GM18909 (cell line): ENCODE results near the gene HINT3.
"Not testable (repeated sequence)": the region's sequence is repeated elsewhere in the genome, so short reads cannot be mapped to it uniquely, and the experiment has no call there.

Experiments used
- ATAC-seq: cut with Tn5 transposase; IDR thresholded peaks from one replicate; pipeline ENCODE4 v1.9.1; 2021; ENCODE audit warnings: mild to moderate bottlenecking; ENCODE audit not compliant: unreplicated experiment, poor library complexity

Gene HINT3

DNA sequence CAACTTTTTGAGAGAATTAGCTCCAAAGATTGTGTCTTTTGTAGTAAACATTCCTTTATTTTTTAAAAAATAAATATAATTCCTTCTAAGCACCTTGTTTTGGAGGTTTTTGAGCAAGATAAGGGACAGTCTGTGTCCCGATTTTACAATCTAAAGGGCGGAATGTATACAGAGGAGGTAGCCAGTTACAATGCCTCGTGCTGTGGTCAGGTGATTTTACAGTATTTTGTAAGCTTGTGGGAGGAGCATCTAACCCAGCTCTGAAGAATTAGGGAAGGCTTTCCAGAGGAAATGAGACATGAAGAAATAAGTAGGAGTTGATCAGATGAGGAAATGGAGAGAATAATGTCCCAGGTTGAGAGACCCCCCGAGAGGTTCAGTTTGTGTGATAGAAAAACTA, 1.3 kb downstream of the HINT3 start:
- ATAC-seq = no peak

DNA sequence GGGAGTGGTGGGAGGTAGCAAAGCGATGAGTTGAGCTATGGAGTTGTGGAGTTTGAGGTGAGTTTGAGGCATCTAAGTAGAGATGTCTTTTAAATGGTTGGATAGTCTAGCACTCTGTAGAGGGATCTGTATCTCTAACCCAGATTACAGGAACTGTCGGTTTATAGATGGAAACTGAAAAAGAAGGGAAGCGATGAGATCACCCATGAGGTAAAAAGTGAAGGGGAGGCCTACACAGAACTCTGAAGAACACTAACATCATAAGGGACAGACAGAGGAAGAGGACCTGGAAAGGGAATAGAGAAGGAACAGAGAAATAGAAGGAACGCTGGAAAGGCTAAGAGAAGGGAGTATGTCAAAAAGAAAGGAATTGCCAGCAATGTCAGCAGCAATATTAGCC, 2.5 kb downstream of the HINT3 start:
- ATAC-seq = no peak

DNA sequence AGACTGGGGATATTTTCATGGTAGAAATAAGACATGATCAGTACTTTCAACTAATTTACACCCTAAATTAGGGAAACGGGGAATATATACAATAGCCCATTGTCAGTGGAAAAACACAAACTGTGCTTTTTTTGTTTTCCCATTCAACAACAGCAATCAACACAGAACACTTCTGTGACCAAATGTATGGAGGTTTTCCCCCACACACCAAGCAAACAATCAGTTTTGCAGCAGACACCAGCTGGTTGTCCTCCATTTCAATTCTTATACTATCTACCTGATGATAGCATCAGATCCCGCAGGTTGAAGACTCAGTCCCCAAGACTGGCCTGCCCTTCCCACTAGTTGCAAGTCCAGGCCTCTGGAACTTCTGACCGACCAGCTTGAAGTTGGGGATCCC, 4.5 kb downstream of the HINT3 start:
- ATAC-seq = no peak

DNA sequence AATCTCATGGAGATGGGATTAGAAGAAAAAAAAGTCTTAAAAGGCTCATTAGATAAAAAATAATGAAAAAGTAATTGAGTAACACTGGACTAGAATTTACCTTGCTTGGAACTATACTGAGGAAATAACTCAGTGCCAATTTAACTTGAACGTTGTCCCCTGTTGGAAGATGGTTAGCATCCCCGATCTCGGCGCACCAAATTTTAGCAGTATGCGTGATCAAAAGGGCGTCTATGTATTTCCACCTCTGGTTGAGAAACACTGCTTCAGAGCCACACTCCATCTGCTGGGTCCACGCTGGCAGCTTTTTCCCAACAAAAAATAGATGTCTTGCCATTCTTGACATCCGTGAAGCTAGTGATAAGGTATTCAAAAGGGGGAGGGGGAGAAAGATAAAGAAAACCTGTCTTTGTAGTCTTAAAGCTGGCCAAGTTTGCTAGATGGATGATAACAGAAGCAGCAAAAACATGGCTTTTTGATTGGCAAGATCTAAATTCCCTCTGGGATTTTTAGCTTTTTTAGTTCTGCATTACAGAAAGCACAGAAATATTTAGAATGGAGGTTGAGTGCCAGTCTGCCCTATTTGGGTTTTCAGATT, 6.4 kb downstream of the HINT3 start:
- ATAC-seq = no peak

DNA sequence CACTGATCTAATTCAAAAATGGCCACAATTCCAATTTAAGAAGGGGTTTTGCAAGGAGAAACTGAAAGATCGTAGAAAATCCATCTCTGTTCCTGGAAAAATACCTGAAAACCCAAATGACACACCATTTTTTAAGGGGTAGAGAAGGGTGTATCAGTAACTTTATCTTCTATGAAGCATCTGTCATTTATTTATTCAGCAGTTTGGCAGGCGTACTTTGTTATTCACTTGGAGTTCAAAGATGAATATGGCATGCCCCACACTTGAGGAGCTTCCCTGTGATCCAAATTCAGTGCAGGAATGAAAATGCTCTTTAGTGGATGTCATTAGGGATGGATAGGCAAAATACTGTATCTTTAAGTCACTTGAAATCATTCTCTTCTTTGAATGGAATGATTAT, 7.2 kb downstream of the HINT3 start:
- ATAC-seq = no peak

DNA sequence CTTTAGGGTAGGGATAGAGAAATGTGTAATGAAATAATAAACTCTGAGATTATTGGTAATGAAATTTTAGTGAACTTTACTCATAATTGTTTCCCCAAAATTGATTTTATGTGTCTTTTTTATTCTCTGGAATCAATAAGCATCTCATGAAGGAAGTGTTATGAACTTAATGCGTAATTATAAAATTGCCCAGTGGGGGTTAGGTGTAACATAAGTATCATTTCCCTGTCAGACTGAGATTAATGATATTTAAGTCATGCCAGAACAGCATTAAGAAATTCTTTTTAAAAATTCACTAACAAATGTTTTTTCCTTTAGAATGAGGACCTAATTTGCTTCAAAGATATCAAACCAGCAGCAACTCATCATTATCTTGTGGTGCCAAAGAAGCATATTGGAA, 10.0 kb downstream of the HINT3 start:
- ATAC-seq = no peak

DNA sequence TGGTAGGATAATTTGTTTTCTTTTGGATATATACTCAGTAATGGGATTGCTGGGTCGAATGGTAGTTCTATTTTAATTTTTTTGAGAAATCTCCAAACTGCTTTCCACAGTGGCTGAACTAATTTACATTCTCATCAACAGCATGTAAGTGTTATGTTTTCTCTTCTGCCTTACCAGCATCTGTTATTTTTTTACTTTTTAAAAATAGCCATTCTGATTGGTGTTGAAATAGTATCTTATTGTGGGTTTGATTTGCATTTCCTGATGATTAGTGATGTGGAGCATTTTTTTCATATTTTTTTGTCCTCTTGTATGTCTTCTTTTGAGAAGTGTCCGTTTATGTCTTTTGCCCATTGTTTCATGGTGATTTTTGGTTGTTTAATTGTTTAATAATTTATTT, 11.9 kb downstream of the HINT3 start:
- ATAC-seq = no peak

DNA sequence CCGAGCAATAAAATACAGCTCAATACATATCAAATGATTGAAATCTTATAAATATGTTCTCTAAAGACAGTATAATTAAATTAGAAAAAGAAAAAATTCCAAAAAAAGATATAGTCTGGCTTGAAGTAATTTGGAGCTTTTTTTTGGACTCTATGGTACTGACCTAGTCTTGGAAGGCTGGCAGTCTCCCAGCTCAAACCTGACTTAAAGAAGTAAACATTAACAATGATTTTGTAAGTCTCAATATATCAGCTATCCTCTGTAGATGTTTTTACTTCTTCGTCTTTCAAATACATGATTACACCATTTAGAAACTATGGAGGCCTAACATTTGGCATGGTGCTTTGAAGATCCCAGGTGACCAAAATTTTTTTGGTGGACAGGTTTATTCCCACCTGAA, 14.2 kb downstream of the HINT3 start:
- ATAC-seq = no peak

DNA sequence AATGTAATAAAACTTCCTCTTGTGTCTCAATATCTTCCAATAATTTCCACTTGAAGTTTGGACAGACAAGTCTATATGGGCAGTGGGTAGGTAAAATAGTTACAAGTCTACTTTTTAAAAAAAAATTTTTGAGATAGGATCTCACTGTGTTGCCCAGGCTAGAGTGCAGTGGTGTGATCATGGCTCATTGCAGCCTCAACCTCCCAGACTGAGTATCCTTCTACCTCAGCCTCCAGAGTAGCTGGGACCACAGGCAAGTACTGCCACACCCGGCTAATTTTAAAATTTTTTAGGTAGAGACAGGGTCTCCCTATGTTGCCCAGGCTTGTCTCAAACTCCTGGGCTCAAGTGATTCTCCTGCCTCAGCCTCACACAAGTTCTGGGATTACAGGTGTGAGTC, 15.9 kb downstream of the HINT3 start:
- ATAC-seq = not testable (repeated sequence)

DNA sequence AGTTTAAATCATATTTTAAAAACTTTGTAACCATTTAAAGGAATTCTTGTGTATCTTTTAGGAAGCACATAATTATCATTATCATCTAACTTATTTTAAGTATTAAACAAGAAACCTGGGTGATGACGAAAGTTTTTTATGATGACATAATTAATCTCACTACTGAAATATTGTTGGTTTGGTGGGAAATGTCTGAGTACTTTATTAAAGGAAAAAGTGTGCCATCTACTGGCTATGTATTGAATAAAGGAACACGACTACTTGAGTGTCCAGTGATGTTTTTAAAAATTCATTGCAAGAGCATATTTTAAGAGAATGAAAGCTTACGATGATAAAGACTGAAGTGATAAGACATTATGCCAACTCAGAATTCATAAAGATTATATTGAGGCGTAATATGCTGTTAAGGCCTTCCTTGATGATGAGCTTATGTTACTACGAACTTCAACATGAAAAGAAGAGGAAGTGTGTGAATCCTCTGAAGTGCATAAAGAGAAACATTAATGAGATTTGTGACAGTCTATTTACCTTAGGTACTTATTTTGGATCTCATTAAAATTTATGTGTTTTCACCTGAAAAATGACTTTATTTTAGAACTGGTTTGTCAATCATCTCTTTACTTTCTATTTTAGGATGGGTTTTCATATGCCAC, 17.8 kb downstream of the HINT3 start:
- peak; percentile 94 for ATAC-seq

DNA sequence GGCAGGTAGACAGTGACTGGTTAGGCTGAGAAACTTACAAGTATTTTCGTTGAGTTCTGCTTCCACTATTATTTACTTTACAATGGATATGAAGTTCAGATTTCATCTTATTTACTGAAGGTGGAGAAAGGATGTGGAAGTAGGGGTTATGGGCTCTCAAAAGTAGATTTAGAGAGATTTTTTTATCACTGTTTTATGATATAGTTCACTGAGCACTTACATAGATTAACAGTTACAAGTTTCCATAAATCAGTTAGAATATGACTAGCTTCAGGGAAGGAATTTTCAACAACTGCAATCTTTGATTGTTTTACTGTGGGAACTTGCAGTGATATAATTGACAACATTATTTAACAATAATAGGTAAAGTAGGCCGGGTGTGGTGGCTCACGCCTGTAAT, 22.5 kb downstream of the HINT3 start:
- ATAC-seq = no peak

DNA sequence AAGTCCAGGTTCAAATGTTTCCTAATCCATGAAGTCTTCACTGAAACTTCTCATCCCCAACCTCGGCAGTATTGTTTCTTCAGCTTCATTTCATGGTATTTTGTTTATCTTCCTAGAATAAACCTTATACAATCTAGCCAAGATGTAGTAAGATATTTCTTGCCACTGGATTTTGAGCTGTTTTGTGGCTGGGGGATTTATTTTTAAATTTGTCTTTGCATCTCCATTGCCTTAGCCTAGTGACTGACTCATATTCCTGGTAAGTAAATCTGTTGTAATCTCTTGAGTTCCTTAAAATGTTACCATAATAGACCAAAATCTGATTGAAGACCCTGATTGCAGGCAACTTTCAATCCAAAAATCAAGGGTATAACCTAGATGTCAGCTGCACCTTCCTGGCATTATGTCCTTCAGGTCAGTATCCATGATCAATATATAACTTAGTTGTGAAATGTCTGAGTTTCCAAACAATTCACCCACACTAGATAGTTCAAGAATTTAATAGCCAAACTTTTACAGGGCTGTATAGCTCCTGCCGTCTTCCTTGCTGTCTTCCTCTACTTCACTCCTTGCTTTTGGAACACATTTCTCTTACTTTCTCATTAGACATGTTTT, 25.1 kb downstream of the HINT3 start:
- no peak for ATAC-seq

DNA sequence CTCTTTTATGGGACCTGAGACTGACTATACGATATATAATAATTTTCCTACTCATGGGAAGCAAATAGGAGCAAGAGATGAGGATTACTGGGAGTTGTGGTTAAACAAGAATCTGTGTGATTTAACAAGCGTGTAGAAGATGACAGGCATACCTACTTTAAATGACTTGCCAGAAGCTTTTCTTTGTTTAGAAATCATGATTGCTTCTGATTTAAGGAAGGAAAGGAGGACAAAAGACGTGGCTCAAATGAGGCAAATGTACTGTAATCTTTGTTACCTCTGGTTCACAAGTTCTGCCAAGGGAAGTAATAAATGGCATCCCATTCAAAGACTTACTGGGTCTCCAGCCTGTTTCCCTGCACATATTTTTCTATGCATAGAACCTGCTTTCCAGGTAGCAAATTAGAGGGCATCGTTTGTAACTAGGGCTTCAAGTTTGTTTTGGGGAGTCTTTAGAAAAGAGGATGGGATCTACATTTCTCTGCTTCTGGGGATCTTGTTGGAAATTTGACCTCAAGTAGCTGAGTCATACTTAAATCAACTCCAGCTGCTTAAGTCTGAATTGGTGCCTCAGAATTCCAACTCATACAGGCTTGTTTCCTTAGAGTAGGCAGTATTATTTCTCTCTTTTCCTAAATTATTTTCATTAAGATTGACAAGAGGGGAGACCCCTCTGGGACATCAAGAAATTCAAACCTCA, 26.8 kb downstream of the HINT3 start:
- ATAC-seq = no peak

DNA sequence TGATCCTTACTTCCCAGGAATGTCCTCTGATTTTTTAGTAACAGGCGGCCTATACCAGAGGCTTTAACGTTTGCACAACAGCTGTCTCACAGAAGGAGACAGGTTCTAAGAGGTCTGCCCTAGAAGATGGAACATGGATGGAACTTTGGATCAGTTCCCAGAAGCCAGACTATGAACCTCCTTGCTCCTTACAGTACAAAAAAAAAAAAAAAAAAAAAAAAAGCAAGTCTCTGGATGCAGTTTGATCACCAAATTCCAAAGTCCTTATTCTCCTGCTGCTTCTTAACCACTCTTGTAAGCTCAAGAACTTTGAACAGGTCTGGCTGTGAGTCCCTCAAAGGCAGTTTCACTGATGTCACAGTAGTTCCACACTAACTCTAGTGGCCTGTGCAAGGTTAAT, 27.7 kb downstream of the HINT3 start:
- ATAC-seq = no peak

DNA sequence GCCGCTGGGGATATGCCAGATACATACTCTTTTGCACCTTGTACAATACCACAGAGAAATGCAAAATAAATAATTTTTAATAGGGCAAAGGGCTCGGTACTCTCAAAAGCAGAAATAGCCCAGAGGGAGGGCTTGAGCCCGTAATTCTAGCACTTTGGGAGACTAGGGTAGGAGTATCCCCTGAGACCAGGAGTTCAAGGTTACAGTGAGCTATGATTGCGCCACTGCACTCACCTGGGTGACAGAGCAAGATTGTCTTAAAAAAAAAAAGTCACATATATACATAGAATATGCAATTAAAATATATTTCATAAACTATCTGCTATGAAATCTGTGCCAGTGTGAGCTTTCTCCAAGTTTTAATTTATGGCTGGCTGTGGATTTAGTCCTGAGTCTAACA, 29.0 kb downstream of the HINT3 start:
- no peak for ATAC-seq

DNA sequence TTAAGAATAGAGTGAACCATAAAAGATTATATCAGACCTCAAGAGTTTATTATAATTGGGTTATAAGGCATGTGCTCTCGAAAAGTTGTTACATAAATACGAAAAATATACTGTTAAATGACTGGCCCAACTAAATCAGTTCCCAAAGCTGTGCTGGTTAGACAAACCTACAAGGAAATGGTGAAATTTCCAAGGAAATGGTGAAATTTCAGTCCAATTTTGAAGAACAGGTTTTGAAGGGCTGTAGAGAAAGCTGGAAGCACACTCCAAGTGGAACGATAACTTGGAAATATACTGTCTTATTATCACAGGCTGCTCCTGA, 29.4 kb downstream of the HINT3 start:
- ATAC-seq = no peak

DNA sequence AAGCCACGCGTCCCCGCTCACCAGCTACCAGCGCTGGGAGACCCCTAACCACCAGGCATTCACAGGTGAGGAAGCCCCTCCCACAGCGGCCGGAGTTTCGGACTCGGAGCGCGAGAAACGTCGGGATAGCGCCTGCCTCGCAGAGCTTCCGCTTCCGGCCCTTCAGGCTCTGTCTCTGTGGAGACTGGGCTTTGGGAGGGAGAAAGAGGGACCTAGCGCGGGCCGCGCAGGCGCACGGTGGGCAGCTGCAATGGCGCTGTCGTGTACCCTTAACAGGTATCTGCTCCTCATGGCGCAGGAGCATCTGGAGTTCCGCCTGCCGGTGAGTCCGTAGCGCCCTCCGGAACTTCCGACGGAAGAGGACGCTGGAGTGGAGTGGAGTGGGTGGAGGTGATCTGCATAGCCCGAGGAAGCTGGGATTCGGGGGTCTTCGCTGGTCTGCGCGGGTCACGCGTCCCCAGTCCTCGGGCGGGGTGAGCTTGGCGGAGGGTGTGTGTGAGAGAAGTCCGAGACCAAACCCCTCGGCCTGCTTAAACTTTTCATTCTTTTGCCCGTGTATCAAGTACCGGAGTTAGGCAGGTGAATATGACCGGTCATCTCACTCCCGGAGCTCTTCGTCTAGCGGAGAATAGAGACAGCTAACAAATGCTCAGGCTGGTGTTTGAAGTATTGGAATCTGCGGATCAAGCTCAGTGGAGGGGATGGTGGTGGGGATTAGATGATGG, 29.9 kb downstream of the HINT3 start, which contains the start of gene TRMT11:
Gene TRMT11, plus strand, starts transcription at position 240 of the 725 bp plus-strand sequence. Its CDS starts 11 bp downstream, at position 251.
- ATAC-seq = peak; percentile 97

DNA sequence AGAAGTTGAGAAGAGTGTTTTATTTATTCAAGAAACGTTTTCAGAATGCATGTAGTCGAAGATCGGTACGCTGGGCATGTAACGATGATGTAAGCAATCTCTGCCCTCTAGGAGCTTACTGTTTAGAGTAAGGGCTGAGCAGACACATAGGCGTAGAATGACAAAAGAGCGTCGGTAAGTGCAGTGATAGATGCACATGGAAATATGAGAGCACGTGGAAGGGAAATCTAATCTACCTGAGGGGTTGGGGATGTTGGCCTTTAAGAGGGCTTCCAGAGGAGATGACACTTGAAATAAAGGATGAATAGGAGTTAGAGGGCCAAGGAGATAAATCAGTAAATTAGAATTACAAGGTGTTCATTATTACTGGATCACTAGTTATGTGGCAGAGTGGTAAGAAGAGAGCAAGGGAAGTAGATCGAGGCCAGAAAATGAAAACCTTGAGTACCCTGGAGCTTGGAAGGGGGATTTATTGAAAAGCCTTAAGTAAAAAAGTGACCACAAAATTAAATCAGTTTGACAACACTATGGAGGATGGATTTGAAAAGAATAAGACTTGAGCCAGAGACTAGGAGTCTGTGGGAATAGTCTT, 30.6 kb downstream of the HINT3 start:
- ATAC-seq = peak; percentile 36

DNA sequence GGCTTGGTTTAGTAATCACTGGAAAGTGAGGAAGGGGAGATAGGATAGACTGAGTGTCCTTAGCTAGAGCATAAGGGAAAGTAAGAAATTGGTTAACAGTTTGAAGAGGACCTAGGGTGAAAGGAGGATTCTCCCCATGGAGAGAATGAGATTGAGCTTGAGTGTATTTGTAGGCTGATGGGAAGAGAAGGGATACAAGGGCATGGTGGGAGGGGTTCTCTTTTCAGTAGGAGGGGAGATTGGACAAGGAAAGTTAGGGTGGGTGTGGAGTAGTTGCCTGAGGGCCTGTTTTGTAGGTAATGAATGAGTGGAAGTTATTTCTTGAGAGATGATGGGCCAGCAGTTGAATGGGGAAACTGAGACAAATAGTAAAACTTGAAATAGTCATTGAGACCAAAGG, 31.7 kb downstream of the HINT3 start:
- ATAC-seq = no peak

DNA sequence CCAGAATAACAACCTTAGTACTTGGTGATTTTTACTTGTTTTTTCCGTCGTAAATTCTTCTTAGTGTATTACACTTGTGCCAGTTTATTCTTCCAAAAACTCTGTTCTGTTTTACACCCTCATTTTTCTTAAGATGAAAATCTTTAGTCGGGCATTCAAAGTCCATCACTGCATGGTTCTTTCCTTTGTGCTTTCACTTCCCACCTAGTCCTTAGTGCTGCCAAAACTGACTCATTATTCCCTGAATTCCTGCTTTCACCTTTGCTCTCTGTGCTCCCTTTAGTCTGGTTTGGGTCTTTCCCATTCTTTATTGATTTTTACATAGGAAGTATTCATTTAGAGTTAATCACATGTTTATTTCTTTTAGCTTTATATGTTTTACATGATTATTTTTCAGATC, 33.1 kb downstream of the HINT3 start:
- ATAC-seq = no peak
